HFF-Myc (cell line): ENCODE data around the gene SMARCA1.

Experiments used
- DNase-seq: peaks from one replicate; pipeline ENCODE4 v3.0.0-alpha.2; 2011; ENCODE audit warnings: low read depth; ENCODE audit errors: extremely low read depth
- H3K4me3 ChIP-seq: replicated peaks from 2 replicates; pipeline ENCODE4 v1.5.1; 2011; ENCODE audit warnings: low read depth, mild to moderate bottlenecking, control low read depth, low read length
- CTCF ChIP-seq: IDR thresholded peaks from 2 replicates; pipeline ENCODE4 v1.5.1; 2012; ENCODE audit warnings: mild to moderate bottlenecking, low read depth, low read length, control low read depth; ENCODE audit errors: missing control alignments

SMARCA1 gene

GRCh38 chrX:129433945-129434344 lies 89.3 kb downstream of the SMARCA1 start:
- H3K4me3 ChIP-seq: no peak overlapping the region
- no peak for DNase-seq
- no peak for TF ChIP-seq CTCF

DNA sequence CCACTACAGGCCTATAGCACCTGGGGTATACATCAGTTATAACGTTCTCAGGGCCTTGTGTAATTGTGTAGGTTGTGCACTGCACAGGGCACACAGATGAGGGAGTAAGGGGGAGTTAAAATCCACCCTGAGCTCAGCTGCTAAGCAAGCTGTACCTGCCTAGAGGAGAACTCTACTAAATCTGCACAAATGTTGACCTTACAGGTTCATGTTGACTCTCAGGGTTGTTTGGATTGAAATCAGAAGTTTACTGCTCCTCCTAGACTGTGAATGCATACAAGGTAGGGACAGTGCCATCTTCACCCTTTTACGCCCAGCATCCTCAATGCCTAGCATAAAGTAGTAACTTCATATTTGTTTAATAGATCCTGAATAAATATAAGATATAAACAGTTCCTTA lies 89.8 kb downstream of the SMARCA1 start:
- no peak for DNase-seq
- no peak overlapping the region for H3K4me3 ChIP-seq
- TF ChIP-seq CTCF: no peak

- peak; percentile 3 for TF ChIP-seq CTCF
- no peak for DNase-seq
Measured at GRCh38 chrX:129427267-129427666, 96.0 kb downstream of the SMARCA1 start.

GRCh38 chrX:129423191-129423590 lies 100.1 kb downstream of the SMARCA1 start:
- DNase-seq: no peak
- TF ChIP-seq CTCF: no peak
- no peak overlapping the region for H3K4me3 ChIP-seq

More at GRCh38 chrX:129427267-129427666, 96.0 kb downstream of the SMARCA1 start:
- no peak overlapping the region for H3K4me3 ChIP-seq

DNA sequence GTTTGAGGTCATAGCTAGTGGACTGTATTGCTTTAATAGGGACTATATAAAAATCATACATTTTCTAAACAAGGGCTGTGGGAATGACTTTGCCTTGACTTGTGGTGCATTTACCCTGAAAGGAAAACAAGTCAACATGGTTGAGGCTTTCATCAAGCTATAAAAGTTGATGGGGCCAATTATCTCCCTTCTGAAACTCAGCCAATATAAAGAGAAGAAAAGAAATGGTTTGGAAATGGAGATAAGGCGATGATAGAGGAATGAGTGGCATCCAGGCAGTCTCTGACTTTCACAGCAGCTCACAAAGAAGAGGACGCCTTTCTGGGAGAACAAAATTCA lies 118.7 kb downstream of the SMARCA1 start:
- no peak for TF ChIP-seq CTCF
- DNase-seq: no peak
- H3K4me3 ChIP-seq: no peak overlapping the region

- no peak for TF ChIP-seq CTCF
- H3K4me3 ChIP-seq: no peak overlapping the region
- no peak for DNase-seq
Measured at GRCh38 chrX:129403974-129404669, 119.2 kb downstream of the SMARCA1 start.
